HG03432 (cell line): ENCODE results near the gene CAMKMT.
"Not testable (repeated sequence)": the region's sequence is repeated elsewhere in the genome, so short reads cannot be mapped to it uniquely, and the experiment has no call there.

Experiments used
- ATAC-seq: cut with Tn5 transposase; IDR thresholded peaks from one replicate; pipeline ENCODE4 v1.9.1; 2021; ENCODE audit warnings: mild to moderate bottlenecking, moderate library complexity; ENCODE audit not compliant: unreplicated experiment

Gene CAMKMT

DNA sequence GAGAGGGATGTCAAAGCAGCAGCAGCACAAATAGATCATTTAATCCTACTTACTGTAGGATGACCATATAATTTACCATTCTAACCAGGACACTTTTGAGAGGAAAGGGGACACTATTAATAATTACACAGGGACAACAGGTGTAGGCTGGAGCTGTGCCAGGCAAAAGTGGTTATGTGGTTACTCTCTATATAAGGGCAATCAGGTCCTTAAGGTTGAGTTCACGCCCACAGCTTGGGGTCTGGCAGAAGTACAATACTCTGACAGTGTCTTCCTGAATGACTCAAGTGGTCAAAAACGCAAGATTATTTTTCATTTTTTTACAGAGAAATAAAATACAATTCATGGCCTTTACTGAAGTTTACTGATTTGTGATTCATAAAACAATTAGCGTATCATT is 3.2 kb upstream of the CAMKMT start:
- ATAC-seq, result peak; percentile 35

DNA sequence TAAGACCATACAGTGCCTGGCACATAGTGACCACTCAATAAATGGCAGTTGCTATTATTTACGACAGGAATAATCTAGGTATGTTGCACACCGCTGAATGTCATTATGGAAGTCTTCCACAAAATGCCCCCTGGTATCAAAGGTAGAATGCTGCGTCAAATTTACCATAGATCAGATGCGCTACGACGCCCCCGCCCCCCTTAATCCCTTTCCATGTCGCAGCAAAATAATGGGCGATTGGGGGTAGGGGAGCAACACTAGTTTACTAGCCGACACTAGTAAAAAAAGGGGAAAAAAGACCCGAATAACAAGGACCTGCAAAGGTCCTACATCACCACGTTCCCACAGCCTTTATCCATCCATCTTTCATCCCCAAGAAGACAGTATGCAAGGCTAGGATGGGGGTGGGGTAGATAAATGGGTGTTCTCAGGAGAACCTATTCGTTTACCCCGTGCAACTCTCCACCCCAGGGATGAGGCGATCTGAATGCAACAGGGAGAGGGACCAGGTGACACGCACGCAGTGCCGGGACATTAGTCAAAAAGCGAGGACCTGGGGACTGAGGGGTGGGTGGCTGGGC is 908 bp upstream of the CAMKMT start:
- ATAC-seq, result peak; percentile 2

DNA sequence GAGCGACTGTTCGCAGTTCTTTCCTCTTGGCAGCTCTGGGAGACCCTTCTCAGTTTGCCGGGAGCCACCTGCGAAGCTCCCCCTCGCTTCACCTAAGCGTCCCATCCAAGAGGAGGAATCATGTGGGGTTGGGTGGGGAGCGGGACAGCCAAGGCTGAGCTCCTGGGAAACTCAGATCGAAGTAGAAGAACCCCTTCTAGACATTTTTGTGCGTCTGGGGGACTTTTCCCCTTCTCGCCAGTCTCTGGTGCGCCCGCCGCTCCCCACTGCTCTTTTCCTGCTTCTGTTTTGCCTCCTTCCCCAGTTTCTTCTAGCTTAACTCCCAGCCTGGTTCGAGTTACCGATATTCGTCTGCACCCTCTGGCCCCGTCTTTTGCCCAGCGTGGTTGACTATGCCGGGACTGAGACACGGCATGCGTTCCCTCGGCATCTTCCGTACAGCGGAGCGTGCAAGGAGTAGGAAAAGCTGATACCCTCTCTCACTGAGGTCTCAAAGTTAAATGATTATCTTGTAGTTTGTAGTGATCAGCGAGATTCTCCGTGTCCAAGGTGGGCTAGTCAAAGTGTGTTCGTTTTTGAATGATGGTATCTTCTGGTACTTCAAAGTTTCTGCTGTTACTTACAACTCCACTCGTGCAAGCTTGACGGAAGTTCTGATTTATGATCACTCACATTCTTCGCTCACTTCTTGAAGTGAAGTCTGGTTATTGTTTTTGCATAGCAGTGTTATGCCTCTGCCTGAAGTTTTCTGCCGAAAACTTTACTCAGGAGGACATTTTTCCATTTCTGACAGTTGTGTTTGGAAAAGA is 664 bp downstream of the CAMKMT start:
- ATAC-seq, result peak; percentile 24

DNA sequence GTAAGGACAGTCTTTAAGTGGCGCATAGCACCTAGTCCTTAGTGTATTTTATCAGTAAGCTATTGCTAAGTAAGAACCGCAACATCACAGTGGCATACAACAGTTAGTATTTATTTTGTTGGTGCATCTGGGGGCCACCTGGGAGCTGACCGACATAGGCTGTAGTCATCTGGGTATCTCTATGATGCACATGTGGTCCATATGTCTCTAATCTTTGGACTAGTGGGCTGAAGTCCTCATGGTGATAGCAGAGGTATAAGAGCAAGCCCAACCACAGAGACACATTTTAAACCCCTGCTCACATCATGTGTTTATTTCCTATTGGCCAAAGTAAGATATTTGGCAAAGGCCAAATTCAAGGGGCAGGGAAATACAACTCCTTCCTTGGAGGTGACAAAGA is 2.9 kb downstream of the CAMKMT start:
- ATAC-seq, result no peak

DNA sequence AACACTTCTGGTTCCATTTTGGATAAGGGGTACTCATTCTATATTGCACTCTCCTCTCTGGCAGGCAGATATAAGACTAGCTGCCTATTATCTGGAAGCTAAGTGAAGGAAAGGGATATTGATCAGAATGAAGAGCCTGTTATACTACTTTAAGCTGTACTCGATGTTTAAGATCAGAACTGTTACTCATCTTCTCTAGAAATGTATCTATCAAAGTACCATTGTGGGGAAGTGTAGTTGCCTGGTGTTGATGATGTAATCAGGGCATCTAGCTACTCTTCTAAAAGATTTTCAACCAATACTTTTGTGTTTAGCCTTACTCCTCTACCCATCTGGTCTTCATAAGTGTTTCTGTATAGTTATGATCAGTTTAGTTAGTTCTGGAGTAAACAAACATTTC is 5.8 kb downstream of the CAMKMT start:
- no peak for ATAC-seq

DNA sequence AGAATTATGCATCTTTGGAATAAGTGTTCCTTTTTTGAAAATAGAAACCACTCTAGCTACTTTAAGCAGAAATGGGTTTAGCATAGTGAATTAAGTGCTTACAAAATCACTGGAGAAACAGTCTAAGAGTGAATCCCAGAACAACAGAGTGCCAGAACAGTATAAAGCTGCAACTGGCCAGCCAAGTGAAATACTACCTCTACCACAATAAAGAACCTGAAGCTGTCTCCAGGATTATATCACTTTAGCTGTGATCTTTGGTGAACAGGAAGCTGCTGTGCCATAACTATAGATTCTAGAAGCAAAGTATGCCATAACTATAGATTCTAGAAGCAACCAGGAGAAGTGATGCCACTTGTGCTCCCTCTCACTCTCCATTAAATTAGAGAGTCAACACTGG is 7.6 kb downstream of the CAMKMT start:
- ATAC-seq, result no peak

DNA sequence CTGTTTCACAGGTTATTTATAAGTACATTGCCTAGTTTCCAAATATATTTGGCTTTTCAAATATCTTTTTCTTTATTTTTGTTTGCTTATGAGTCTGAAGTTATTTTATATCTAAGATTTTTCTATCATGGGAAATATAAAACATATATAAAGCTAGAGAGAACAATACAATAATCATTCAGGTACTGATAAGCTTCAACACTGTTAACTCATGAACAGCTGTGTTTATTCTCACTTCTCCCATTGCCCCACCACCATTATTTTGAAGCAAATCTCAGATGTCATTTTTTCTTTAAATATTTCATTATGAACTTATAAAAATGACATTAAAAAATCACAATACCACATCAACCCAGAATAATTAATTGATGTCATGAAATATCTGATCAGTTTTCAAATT is 9.7 kb downstream of the CAMKMT start:
- ATAC-seq, result no peak

DNA sequence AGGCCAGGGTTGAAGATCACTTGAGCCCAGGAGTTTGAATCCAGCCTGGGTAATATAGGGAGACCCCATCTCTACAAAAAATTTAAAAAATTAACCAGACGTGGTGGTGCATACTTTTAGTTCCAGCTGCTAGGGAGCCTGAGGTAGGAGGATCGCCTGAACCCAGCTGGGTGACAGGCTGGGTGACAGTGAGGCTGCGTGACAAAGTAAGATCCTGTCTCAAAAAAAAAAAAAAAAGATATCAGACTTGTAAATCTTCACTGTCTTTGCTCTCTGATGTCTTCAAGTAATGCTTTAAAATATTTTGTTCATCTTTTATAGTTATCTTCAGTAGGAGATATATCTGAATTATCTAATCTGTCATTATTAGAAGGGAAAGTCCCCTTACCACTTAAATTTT is 10.5 kb downstream of the CAMKMT start:
- ATAC-seq, result no peak

DNA sequence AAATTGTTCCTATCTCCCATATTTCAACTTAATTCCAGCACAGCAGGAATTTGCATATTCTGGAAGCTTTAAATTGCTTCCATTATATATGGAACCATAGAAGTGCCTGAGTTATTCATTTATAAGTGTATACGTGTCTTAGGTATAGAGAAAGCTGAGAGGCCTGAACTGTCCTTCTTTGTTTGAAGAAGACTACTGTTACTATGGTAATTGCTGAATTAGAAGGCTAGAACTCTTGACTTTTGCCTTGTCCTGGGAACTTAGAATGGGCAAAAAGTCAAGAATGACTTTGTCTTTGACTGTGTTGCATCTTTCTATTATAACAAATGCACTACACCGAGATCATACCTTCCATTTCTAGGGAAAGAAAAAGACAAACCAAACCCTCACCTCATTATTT is 15.7 kb downstream of the CAMKMT start:
- ATAC-seq, result no peak

DNA sequence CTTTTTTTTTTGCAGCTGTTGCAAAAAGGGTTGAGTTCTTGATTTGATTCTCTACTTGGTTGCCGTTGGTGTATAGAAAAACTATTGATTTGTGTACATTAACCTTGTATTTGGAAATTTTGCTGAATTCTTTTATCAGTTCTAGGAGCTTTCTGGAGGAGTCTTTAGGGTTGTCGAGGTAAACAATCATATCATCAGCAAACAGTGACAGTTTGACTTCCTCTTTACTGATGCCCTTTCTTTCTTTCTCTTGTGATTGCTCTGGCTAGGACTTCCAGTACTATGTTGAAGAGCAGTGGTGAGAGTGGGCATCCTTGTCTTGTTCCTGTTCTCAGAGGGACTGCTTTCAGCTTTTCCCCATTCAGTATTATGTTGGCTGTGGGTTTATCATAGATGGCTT is 23.5 kb downstream of the CAMKMT start:
- not testable (repeated sequence) for ATAC-seq

DNA sequence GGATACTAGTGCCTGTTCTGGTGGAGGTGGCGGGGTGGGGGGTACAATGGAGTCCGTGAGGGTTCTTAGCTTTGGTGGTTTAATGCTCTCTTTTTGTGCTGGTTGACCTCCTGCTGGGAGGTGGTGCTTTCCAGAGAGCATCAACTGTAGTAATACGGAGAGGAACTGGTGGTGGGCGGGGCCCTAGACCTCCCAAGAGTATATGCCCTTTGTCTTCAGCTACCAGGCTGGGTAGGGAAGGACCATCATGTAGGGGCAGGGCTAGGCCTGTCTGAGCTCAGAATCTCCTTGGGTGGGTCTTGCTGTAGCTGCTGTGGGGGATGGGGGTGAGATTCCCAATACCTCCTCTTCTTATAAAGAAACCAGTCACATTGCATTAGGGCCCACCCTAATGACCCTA is 27.1 kb downstream of the CAMKMT start:
- no peak for ATAC-seq

DNA sequence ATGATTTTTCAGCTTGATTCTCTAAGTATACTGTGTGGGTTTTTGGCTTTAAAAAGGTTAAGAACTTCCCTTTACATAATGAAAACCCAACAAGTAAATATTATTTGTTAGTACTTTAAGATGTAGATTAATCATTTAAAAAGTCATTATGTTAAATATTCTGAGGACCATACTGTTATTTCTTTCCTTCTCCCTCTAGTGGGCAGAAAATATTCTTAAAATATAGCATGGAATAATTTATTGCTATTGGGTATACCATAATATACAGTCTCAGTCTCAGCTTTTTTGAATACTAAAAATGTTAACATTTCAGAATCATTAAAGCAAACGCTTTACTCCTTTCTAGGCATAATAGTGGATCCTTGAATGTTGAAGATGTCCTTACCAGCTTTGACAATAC is 28.1 kb downstream of the CAMKMT start:
- no peak for ATAC-seq

DNA sequence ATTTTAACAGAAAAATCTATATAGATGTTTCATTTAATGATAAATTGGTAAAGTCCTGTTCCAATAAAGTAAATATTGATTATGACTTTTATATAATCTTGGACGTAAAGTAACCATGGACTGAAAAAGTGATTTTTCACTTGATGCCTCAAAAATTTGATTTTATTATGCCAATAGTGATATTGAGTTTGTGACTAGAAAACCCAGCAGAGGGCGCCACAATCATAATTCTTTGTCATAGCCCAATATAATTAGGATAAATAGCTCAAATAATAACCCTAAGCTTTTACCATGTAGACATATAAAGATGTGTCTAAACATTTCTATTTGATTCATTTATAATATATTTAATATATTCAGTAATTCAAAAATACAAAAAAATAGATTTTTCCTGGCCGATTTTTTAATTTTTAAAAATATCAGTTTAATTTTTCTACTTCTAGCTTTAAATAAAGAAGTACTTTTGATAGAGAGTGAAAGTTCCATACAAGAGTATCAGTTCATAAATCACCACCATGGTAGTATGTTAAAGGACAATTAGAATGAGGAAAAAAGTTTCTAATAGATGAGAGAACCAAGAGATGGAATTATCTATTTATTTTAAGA is 30.7 kb downstream of the CAMKMT start:
- no peak for ATAC-seq

DNA sequence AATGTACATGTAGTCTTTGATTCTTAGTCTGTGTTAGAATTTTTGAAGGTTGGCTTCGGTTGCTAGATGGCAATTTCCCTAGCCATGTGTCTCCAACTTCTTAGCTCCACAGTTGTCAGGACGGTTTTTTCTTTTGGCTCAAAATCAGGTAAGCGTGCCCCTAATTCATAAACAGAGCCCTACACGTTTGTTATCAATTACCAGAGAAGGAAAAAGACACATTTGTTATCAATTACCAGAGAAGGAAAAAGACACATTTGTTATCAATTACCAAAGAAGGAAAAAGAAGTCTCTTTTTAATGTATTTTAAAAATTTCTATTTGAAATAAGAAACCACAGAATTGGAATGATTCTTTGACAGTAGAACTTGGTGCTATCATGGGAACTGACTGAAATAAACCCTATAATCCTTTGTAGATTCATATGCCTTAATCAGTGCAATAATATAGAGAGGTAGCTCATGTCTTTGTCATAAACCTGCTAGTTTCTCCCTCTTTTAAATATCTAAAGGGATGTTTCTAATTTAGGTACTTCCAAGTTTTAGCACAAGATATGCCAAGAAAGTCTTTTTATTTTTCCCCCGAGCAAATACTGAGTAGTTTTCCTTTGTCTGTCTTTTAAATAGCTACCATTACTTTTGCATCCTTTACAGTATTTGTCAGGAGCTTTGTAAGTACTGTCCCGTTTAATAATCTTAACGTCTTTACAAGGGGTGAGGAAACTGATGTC is 35.9 kb downstream of the CAMKMT start:
- no peak for ATAC-seq

DNA sequence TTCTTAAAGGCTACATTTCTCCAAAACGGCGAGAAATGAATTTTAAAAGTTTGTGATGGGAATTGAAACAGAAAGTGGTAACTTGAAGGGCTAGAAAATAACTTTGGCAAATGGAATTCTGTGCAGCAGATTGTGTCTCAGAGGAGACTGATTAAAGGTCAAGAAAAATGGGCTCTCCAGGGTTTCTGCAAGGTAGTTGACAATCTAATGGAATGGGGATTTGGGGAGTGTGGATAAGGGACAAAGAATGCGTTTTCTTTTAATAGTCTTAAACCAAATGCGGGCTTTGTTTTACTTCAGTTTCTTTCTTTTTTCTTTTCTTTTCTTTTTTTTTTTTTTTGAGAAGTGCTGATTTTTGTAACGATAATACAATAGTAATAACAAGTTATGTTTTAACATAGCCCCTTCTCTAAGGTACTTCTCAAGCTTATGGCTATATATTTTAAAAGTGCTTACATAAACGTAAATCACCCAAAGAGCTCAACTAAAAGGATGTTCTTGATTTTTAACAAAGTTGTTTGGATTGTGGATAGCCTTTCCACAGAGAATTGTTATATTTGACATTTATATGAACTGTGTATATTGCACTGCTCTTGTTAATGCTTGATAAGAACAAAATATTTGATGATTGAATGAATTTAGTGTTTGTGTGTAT is 36.6 kb downstream of the CAMKMT start:
- ATAC-seq, result no peak

DNA sequence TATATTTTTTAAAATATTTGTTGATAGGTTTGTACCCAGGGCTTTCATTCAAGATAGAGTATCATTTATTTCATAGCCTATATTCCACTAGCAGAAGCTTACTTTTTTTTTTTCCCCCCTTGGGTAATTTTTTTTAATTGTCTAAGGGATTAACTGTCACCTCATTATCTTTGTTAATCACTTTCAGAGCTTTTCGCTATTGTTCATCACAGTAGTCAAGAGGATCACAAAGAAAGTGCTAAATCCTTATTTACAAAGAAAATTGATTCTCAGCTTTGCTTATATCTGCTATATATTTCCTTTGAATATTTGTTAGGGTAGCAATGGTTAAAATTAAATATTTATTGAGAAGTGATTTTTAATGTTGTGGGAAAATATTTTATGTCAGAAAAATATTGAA is 59.0 kb downstream of the CAMKMT start:
- ATAC-seq, result no peak

DNA sequence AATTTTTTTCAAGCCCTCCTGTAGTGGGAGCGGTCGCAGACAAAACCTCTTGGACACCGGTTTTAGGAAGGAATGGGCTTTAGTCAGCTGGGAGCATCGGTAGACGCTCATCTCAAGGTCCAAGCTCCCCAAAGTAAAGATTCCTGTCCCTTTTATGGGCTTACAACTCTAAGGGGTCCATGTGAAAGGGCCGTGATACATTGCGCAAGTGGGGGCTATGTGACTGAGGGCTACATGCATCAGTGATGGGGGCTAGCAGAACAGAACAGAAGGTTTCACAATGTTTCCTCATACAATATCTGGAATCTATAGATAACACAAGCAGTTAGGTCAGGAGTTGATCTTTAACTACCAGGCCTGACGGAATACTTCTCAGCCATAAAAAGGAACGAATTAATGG is 62.5 kb downstream of the CAMKMT start:
- ATAC-seq, result no peak

DNA sequence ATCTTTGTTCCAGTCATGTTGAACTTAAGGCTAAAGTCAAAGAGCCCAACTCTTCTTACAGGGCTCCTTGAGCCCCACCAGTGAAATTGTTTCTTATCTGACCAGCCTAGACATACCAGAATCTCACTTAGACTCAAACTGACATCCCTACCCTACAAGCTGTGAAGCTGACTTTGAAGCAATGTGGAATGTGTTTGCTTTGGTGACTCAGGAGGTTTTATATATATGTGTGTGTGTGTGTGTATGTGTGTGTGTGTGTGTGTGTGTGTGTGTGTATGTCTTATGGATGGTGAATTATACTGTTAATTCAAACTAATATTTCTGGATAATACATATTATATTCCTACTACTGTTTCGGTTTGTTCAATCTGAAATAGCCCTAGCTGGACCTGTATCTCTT is 67.3 kb downstream of the CAMKMT start:
- no peak for ATAC-seq

DNA sequence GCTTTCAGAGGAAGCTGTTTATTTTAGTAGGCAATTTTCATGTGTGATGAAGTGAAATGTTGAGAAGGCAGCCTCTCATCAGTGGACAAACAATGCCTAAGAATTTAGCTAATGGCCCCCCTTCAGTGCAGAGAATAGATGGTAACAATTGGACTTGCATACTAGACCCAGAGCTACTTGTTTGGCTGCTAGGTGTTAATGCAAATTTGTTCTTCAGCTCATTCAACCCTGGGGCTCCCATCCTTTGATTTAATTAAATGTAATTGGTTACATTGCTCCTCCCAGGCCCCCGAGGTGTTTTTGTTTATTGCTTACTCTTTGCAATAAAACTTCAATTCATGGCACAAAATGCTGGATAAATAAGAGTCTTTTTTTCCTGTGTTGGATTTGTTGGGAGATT is 68.6 kb downstream of the CAMKMT start:
- no peak for ATAC-seq

DNA sequence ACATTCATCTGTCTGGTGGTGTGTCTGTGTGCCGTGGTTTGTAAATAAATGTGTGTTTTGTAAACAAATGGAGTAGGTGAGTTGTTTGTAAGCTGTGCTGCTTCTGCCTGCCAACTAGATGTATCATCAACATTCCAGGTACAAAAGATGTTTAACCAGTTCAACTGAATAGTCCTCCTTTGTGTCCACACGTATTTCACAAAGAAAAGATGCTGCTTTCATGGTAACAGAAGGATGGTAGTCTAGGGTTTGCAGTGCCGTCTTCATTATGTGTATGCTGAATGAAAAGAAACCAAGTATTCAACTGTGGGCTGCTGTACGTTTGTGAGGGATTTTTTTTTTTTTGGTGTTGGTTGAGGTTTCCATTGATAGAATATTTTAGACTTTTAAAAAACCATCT is 72.1 kb downstream of the CAMKMT start:
- ATAC-seq, result no peak

DNA sequence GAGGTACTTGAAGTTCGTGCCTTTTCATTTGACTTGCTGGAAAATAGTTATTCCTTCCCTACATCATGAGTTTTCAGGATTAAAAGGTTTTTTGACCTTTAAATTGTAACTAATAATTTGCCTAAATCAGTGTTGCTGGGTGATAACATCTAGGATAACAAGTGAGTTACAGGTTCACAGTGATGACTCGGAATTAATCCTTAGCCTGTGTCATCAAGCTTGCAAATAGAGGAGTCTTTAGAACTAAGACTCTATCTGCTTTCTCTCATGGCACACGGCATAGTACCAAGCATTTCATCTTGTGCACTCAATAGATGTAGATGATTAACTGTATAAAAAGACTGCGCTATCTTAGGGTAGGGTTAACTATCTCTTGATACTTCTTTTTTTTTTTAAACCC is 79.5 kb downstream of the CAMKMT start:
- ATAC-seq, result no peak
